ENCODE data around the gene DPF3.

DPF3 gene

DNA sequence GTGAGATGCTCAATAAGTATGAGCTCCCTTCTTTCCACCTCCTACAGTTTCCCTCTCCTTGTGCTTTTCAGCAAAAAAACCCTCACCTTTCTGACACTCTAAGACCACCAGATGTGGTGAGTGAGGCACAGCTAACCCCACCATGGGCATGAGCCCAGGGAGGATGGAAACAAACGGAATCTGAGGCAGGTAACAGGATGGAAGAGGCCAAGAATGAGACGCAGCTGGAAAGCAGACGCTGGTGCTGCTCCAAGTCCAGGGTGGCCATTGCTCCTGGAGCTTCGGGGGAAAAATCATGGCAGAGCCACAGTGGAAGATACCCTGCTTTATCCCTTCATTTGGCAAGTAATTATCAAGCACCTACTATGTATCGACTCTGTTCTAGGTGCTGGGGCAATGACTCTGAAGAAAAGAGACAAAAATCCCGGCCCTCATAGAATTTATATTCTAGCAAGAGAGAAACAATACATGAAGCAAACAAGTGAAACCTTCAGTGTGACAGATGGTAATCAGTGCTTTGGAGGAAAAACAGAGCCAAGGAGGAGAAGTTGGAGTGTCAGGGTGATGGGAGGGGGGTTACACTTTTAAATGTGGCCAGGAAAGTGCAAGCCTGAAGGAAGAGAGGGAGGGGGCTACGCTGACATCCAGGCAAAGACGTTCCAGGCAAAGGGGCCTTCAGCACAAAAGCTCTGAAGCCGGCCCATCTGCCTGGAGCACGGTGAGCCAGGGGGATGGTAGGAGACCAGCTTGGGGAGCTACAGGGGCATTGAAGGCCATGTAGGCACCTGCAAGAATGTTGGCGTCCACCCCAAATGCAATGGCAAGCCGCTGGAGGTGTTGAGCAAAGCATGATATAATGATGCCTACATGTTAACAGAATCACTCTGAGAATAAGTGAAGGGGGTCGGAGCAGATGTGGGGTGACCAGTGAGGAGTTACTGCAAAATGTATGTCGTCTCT, 154.2 kb downstream of the DPF3 start:
- DNase-seq, result no peak

- no peak for DNase-seq
Measured at GRCh38 chr14:72738161-72738611, 155.7 kb downstream of the DPF3 start.

- no peak for DNase-seq
Measured at GRCh38 chr14:72737560-72737943, 156.3 kb downstream of the DPF3 start.

- DNase-seq, result no peak
Measured at GRCh38 chr14:72736786-72737559, 156.9 kb downstream of the DPF3 start.

- no peak for DNase-seq
Measured at GRCh38 chr14:72736308-72736707, 157.6 kb downstream of the DPF3 start.

- no peak for DNase-seq
Measured at GRCh38 chr14:72732022-72732780, 161.7 kb downstream of the DPF3 start.

- DNase-seq, result no peak
Measured at GRCh38 chr14:72731252-72732020, 162.5 kb downstream of the DPF3 start.

DNA sequence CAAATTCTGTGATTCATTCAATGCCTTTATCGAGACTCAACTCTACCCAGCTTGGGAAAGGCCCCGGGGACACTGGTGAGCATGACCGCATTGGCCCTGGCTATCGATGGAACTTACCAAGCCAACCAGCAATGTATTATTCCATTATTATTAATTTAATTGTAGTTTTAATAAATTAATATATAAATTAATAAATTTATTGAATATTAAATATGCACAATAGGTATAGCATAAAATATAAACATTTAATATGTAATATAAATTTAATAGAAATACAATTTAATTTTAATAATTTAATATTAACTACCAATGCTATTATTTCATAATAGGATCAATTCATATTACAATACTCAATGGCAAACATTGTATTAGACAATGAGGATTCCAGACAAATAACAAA, 163.4 kb downstream of the DPF3 start:
- DNase-seq, result no peak

DNA sequence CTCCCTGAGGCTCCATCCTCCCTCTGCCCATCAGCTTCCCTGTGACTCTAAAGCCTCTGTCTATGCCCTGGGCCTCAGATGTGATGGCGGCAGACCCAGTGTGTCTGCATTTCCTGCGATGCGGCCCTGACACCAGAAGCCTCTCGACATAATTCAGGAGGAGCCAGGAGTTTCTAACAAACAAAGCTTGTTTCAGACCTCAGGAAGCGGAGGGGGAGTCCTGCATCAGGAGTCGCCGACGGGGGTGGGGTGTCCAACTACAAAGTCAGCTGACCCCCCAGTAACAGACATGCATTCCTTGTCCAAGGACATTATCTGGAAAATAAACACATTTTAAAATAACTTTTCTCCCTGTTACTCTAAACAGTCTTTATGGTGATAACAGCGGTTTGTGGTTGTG, 167.5 kb downstream of the DPF3 start:
- no peak for DNase-seq

DNA sequence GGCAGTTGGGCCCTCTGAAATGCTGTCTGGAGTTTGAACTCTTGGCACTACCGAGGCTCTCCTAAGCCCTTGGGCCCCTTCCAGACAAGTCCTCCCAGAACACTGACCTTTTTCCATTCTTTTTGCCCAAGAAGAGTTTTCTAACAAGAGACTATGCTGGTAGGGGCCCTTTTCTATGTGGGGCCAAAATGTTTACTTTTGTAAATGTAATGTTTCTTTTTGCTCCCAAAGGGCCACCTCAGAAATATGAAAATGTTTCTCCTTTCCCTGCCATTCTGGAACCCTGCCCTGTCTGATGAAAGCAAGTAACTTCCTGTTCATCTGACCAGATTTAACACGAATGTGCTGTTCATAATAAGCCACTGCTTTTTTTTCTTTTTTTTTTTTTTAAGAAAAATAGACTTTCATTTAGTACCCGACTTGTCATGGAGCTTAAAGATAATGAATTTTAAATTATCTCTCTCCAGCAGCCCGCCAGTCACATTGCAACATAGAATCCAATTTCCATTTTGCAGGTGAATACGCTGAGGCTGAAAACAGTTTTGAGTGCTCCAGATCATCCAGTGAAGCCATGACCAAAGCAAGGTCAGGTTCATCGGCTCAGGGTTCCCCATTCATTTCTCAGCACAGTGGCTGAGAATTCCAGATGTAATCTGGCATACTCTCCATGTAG, 169.9 kb downstream of the DPF3 start:
- DNase-seq, result no peak

DNA sequence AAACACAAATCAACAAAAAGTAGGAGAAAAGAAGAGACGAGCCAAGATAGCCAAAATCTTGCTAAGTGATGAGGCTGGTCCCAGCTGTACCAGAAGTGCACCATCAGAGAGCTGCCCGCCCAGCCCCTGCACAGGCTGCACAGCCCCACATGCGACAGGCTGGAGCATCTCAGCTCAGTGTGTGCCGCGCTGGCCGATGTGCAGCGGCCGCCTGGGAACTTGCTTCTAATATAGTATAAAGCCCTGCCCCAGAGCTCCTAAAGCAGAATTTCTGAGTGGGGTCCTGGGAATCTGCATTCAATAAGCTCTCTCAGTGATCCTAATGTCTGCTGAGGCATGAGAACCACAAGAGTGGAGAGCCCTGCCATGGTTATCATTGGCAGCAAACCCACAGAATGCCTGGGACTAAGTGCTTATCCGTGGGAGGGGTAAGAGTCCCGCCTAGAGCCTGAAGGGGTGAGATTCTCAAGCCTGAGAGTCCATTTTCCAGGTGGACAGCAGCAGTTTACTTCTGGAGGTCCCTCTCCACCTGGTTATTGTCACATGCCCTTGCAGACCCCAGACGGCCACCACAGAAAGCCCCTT, 171.6 kb downstream of the DPF3 start:
- DNase-seq, result no peak

GRCh38 chr14:72721083-72721482, 172.8 kb downstream of the DPF3 start:
- no peak for DNase-seq

GRCh38 chr14:72717220-72717619, 176.7 kb downstream of the DPF3 start:
- no peak for DNase-seq

GRCh38 chr14:72716476-72716875, 177.4 kb downstream of the DPF3 start:
- DNase-seq, result no peak

- DNase-seq, result no peak
Measured at GRCh38 chr14:72715850-72716228, 178.1 kb downstream of the DPF3 start.

DNA sequence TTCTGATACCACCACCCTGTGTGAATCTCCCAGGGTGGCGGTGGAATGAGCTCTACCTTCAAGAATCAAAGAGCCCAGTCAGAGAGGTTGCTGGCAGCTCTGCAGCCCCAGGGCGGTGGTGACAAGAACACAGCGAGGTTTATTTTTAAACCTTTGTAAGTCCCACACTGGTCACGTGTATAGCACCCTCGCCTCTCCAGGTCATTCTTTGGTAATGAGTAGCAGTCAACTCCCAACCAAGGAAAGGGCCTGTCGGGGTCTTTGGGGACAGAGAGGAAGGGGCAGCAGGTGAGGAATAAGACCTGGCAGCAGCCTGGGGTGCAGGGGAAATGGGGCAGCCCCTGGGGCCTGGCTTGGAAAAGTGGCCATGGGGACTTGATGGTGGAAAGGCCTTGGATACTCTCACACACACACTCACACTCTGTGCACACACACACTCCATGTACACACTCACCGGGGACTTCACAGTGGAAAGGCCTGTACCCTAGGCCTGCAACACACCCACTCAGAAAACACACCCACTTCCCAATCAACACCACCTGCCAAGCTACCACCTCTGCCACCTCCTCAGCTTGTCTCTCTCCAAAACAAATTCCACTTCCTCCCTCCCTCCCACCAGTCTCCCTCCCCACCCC, 178.6 kb downstream of the DPF3 start:
- no peak for DNase-seq

- DNase-seq, result no peak
Measured at GRCh38 chr14:72714871-72715214, 179.1 kb downstream of the DPF3 start.

- DNase-seq, result no peak
Measured at GRCh38 chr14:72714094-72714493, 179.8 kb downstream of the DPF3 start.

DNA sequence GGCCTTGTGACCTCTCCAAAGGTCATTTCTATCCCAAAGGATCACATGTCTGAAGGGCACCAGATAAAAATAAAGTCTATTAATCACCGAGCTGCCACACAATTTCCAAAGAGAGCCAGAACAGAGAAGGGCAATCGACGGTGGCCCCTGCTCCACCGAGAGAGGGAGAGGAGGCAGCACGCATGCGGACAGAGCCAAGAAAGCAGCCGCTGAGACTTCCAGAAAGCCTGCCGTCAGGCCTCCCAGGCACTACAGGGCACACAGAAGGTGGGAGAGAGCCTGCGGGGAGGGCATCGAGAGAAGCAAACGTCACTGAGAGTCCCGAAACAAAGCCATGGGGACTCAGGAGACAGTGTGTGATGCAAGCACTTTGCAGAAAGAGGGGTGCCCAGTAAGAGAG, 182.0 kb downstream of the DPF3 start:
- no peak for DNase-seq

- DNase-seq, result no peak
Measured at GRCh38 chr14:72709916-72710611, 183.8 kb downstream of the DPF3 start.

Data from SIG-M5 (cell line).